HG02610 (cell line): ENCODE data around the gene ADCY5.

ENCODE experiments used
- ATAC-seq: cut with Tn5 transposase; IDR thresholded peaks from one replicate; pipeline ENCODE4 v1.9.1; 2021; ENCODE audit warnings: mild to moderate bottlenecking, moderate library complexity; ENCODE audit not compliant: unreplicated experiment

ADCY5 gene

GRCh38 chr3:123372686-123373473 is 76.0 kb downstream of the ADCY5 start:
- no peak for ATAC-seq

GRCh38 chr3:123371859-123372685 is 76.8 kb downstream of the ADCY5 start:
- no peak for ATAC-seq

GRCh38 chr3:123371426-123371825 is 77.5 kb downstream of the ADCY5 start:
- no peak for ATAC-seq

DNA sequence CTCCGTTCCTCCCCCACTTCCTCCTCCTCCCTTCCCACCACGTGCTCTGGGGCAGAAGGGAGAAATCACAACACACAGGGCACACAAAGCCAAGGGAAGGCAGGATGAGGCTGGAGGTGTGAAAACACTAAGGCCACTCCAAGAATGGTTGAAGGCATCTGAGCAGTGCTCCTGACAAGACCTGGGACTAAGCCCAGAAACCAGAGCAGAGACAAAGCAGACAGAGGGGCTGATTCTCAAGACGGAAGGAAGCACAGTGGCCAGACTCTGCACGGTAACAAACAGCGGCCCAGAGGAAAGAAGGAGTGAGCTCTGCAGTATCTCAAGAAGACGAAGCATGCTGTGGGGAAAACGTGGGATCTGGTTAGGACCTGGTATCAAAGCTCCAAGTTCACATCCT is 78.1 kb downstream of the ADCY5 start:
- ATAC-seq = no peak

DNA sequence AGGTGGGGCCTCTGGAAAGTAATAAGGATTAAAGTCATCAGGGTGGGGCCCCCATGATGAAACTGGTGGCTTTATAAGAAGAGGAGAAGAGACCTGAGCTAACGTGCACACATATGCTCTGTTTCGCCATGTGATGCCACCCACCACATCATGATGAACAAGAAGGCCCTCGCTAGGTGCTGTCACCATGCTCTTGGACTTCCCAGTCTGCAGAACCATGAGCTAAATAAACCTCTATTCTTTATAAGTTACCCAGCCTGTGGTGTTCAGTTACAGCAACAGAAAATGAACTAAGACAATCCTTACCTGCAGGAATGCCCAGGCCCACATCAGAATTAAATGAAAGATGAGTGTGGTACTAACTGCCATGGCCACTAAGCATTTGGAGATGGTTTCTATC is 79.8 kb downstream of the ADCY5 start:
- no peak for ATAC-seq

DNA sequence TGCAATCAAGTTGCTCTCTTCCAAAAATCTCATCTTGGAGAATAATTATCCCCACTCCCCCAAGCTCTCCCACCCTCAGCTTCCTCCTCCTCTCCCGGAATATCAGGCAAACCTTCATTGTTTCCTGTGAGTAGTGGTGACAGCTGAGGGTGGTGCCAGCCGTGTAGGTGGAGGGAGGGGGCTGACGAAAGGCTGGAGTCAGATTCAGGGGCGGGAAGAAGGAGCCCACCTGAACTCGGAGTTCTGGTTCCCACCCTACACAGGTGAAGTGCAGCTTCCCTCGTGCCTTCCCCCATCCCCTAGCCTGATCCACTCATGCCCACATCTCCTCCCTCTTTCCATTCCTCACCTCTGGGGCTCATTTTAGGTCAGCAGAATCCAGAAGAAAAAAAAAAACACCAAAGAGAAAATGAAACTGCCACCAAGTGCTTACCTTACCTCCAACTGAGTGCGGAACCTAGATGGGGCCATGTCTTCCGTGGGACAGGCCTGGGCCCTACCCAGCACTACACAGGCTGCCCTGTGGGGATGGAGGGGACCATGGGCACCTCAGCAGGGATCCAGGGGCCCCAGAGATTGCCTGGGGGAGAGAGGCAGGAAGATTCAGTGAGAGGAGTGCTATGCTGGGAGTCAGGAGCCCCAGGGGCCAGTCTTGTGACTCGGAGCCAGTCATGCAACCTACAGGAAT is 81.3 kb downstream of the ADCY5 start:
- no peak for ATAC-seq

DNA sequence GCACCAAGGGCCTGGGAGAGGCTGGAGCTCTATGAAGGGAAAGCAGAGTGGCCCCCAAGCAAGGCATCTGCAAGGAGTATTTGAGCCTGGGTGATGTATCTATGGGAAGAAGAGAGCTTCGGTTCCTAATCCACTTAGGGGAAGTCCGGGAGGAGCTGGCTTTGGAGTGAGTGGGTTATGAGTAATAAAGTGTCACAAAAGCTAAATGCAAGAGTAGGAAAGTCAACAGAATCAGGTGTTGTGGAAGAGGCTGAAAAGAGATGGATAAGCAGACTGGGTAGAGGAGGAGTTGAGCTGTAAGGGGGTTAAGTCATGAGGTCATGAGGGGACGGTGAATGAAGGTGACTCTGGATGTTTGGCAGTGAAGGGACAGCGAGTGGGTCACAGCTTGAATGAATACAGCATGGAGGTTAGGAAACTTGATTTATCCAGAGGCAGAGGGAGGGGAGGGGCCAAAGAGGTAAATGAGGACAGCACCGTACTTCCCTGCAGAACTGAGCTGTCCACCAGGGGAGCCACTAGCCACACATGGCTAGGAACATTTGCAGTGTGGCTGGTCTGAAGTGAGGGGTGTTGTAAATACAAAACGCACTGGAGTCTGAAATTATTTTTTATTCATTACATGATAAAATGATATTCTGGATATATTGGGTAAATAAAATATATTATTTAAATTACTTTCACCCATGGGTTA is 83.3 kb downstream of the ADCY5 start:
- no peak for ATAC-seq

DNA sequence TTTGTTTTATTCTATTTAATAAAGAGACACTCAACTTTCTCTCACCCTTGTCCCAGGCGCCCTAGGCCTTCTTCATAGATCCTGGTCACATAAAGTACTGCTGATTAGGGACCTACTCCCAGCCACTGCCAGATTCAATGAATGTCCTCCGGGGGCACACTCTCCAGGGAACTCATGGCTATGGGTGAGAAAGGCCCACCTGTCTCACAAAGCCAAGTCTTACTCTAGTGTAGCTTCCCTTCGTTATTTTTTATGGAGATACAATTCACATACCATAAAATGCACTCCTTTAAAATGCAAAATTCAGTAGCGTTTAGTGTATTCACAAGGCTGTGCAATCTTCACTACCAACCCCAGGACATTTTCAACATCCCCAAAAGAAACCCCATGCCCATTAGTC is 87.8 kb downstream of the ADCY5 start:
- no peak for ATAC-seq

- no peak for ATAC-seq
Observed at GRCh38 chr3:123357275-123357674, 91.6 kb downstream of the ADCY5 start.

DNA sequence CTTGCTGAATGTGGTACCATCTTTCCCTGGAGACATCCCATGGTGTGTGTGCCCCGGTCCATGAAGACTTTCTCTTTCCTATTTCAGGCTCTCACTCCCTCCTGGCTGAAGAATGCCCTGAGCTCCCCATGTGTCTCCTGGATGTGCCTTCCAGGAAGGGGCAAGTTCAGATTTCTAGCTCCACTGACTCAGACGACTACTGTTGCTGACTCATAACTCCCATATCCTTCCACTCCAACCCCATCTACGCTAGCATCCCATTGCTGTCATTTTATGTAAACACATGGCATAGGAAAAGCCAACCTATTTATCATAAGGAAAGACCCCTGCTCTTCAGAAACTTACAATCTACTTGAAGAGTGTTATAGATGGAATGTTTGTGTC is 95.0 kb downstream of the ADCY5 start:
- no peak for ATAC-seq

DNA sequence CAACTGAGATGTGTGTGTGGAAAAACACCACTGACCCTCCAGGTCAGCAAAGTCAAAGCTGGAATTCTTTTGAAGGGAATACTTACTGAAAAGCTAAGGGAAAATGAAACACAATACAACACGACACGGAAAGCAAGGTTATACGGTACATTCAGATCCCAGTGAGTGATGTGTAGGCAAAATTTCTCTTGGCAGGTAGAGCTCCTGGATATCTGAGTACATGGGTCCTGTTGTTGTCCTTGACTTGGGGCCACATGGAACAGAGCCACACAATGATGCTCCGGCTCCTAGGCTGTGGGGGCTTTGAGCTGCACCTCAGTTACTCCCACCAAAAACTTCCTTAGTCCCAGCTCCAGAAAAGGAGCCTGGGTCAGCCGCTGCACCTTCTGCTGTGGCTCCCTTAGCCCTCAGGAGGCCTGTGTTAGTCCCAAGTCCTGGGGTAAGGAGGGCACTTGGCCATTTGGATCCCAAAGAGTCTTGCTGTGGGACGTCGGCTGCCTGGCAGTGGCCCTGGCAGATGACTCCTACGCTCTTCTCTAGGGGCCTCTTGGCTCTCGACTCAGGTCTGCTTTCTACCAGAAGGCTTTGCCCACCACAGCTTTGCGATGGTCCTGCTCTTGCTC is 95.6 kb downstream of the ADCY5 start:
- no peak for ATAC-seq

GRCh38 chr3:123352134-123352554 is 96.7 kb downstream of the ADCY5 start:
- no peak for ATAC-seq

DNA sequence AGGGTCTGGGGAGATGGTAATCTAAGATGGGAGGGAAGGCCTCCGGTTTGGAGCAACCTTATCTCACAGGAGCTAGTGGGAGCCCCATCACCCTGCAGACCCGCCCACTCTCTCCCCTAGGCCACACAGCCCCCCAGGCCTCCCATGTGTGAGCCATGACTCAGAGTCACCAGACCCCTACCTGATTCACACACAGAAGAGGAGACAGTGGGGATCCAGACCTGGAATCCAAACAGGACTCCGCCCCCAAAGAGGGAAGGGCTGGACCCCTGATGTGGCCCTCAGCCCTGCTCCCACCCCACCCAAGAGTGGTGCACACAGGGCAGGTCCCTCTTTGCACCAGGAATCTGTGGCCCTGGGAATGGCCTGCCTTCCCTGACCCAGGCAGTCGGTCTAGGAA is 97.4 kb downstream of the ADCY5 start:
- ATAC-seq = no peak

GRCh38 chr3:123350971-123351370 is 97.9 kb downstream of the ADCY5 start:
- ATAC-seq = no peak

DNA sequence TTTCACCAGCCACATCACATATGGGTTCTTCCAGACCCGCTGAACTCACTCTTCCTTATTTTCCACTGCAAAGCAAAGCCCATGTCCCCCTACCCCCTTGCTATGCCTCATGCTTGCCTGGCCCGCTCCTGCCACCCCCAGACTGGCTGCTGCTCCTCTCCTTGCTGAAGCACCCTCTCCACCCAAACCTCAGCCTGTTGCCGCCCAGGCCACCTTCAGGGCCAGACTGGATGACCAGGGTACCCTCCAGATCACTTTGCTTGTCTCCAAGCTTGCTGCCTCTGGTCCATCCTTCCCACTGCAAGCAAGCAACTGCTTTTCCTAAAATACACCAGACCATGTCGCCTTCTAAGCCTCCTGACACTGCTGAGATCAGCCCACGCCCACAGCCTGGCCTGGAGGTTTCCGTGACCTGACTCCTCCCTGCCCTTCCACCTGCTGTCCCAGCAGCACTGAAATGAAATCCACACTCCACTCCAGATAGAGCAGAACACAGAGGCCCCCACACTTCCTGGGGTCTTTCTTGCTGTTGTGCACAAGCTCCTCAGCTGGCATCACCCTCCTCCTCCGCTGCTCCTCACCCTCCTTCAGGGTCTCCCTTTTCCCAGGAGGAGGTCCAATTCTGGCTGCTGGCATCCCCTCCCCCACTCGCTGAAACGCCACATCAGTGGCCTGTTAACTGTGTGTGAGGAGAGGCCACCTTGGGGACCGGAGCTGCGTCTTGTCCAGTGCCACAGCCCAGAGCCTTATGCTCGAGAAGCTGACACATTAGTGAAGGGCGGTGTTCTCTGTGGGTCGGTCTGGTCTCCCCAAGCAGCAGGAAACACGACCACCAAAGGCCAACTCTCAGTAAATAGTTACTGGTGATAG is 99.1 kb downstream of the ADCY5 start:
- ATAC-seq = no peak

- ATAC-seq = no peak
Observed at GRCh38 chr3:123349201-123349535, 99.7 kb downstream of the ADCY5 start.

- no peak for ATAC-seq
Observed at GRCh38 chr3:123348471-123349200, 100.3 kb downstream of the ADCY5 start.

- ATAC-seq = no peak
Observed at GRCh38 chr3:123347691-123348264, 101.1 kb downstream of the ADCY5 start.

- ATAC-seq = no peak
Observed at GRCh38 chr3:123347205-123347604, 101.7 kb downstream of the ADCY5 start.
